ENCODE data around the gene FANK1. TPM values are rescaled to one million over a fixed set of nuclear protein-coding genes. Genes with fewer than 3 reads are reported as not detected.

The FANK1 gene
- total RNA-seq, 2 donors from 2014 or later = 1.0 to 7.3 TPM

- H3K27me3 ChIP-seq = no peaks in the 10 kb centered on the region
- peaks cover 0 to 1% (median 0%) of the 10 kb centered on the region in 3 donors for H3K9me3 ChIP-seq
- ATAC-seq (no peak), DNase-seq (no peak)
- H3K36me3 ChIP-seq (replicated peaks in 1 of 2; ENCODE audit: insufficient read depth in 1 of 2, low read depth in 2 of 2) = no peaks in the 10 kb centered on the region
- 89 to 98% methylated on average over 5 of the region's 5 CpGs for WGBS, 2 donors
- TF ChIP-seq POLR2A (IDR thresholded peaks at IDR 0.05) (no peak), CTCF (IDR thresholded peaks at IDR 0.05) (no peak)
- H3K27ac ChIP-seq = no peak overlapping the region
- intact Hi-C loops (cut with DNase I) = no loop called here
- H3K4me1 ChIP-seq = no peaks in the 10 kb centered on the region
- H3K4me3 ChIP-seq = no peak overlapping the region
Measured at GRCh38 chr10:126022841-126023240, 126.5 kb downstream of the FANK1 start.

GRCh38 chr10:126027692-126028091, 131.3 kb downstream of the FANK1 start:
- H3K36me3 ChIP-seq (replicated peaks in 1 of 2; ENCODE audit: insufficient read depth in 1 of 2, low read depth in 2 of 2) = no peaks in the 10 kb centered on the region
- ATAC-seq = no peak

GRCh38 chr10:126029999-126030398, 133.6 kb downstream of the FANK1 start:
- DNase-seq (no peak), ATAC-seq (no peak)
- Histone ChIP-seq H3K36me3 (replicated peaks in 1 of 2; ENCODE audit: insufficient read depth in 1 of 2, low read depth in 2 of 2) (no peaks in the 10 kb centered on the region), H3K27ac (no peak overlapping the region), H3K4me3 (no peak overlapping the region), H3K4me1 (no peaks in the 10 kb centered on the region), H3K27me3 (no peaks in the 10 kb centered on the region), H3K9me3 (peaks cover 0 to 9% (median 0%) of the 10 kb centered on the region in 3 donors)
- 76 to 93% methylated on average over 3 of the region's 3 CpGs for WGBS, 2 donors
- TF ChIP-seq POLR2A (IDR thresholded peaks at IDR 0.05) (no peak), CTCF (IDR thresholded peaks at IDR 0.05) (no peak)
- intact Hi-C loops (cut with DNase I) = no loop called here

More at GRCh38 chr10:126027692-126028091, 131.3 kb downstream of the FANK1 start:
- DNase-seq = no peak
- Histone ChIP-seq H3K27ac (no peak overlapping the region), H3K27me3 (no peaks in the 10 kb centered on the region), H3K4me3 (no peak overlapping the region), H3K4me1 (no peaks in the 10 kb centered on the region), H3K9me3 (peaks cover 0 to 9% (median 0%) of the 10 kb centered on the region in 3 donors)
- no peak for TF ChIP-seq CTCF (IDR thresholded peaks at IDR 0.05)
- no peak for TF ChIP-seq POLR2A (IDR thresholded peaks at IDR 0.05)
- intact Hi-C loops (cut with DNase I) = no loop called here
- 69 to 88% methylated on average over 1 of the region's 1 CpG for WGBS, 2 donors

GRCh38 chr10:126034586-126034985, 138.2 kb downstream of the FANK1 start:
- TF ChIP-seq CTCF (IDR thresholded peaks at IDR 0.05) (no peak), POLR2A (IDR thresholded peaks at IDR 0.05) (no peak)
- no peak overlapping the region for H3K4me3 ChIP-seq
- H3K36me3 ChIP-seq (replicated peaks in 1 of 2; ENCODE audit: insufficient read depth in 1 of 2, low read depth in 2 of 2) = no peaks in the 10 kb centered on the region
- no peaks in the 10 kb centered on the region for H3K27me3 ChIP-seq
- intact Hi-C loops (cut with DNase I) = no loop called here
- H3K4me1 ChIP-seq = no peaks in the 10 kb centered on the region
- DNase-seq (no peak), ATAC-seq (no peak)
- H3K27ac ChIP-seq = no peak overlapping the region
- H3K9me3 ChIP-seq = no peaks in the 10 kb centered on the region
- 87 to 91% methylated on average over 2 of the region's 2 CpGs for WGBS, 2 donors

GRCh38 chr10:126036515-126036914, 140.2 kb downstream of the FANK1 start:
- H3K27ac ChIP-seq = no peak overlapping the region
- ATAC-seq (no peak), DNase-seq (no peak)
- TF ChIP-seq CTCF (IDR thresholded peaks at IDR 0.05) (no peak), POLR2A (IDR thresholded peaks at IDR 0.05) (no peak)
- H3K4me1 ChIP-seq = peaks cover 1% of the 10 kb centered on the region
- 60 to 76% methylated on average over 5 of the region's 5 CpGs for WGBS, 2 donors
- no peaks in the 10 kb centered on the region for H3K9me3 ChIP-seq
- no peaks in the 10 kb centered on the region for H3K27me3 ChIP-seq
- H3K36me3 ChIP-seq (replicated peaks in 1 of 2; ENCODE audit: insufficient read depth in 1 of 2, low read depth in 2 of 2) = no peaks in the 10 kb centered on the region
- H3K4me3 ChIP-seq = no peak overlapping the region
- intact Hi-C loops (cut with DNase I) = no loop called here
